Smooth muscle cell of bladder (primary cell): ENCODE data around the gene TRIOBP. TPM values are rescaled to one million over a fixed set of nuclear protein-coding genes. Genes with fewer than 3 reads are reported as not detected.

Experiments
- total RNA-seq: library from RNA; depleted of rRNA; stranded (reverse); fragments of >200 nt; gene quantifications from 2 replicates; pipeline ENCODE4 v1.2.3, GENCODE V29; 2014

TRIOBP gene
- 118 and 127 TPM in 2 replicates for total RNA-seq

GRCh38 chr22:37696657-37697537 is at the start of gene TRIOBP:
TSS of gene TRIOBP (plus strand) at chr22:37697048. CDS start at chr22:37701366, 4,318 bp downstream.

GRCh38 chr22:37658133-37659065 is 38.4 kb upstream of the TRIOBP start, which contains the start of gene PDXP:
TSS of gene PDXP (plus strand) at chr22:37658723. CDS start at chr22:37658783, 60 bp downstream.

DNA sequence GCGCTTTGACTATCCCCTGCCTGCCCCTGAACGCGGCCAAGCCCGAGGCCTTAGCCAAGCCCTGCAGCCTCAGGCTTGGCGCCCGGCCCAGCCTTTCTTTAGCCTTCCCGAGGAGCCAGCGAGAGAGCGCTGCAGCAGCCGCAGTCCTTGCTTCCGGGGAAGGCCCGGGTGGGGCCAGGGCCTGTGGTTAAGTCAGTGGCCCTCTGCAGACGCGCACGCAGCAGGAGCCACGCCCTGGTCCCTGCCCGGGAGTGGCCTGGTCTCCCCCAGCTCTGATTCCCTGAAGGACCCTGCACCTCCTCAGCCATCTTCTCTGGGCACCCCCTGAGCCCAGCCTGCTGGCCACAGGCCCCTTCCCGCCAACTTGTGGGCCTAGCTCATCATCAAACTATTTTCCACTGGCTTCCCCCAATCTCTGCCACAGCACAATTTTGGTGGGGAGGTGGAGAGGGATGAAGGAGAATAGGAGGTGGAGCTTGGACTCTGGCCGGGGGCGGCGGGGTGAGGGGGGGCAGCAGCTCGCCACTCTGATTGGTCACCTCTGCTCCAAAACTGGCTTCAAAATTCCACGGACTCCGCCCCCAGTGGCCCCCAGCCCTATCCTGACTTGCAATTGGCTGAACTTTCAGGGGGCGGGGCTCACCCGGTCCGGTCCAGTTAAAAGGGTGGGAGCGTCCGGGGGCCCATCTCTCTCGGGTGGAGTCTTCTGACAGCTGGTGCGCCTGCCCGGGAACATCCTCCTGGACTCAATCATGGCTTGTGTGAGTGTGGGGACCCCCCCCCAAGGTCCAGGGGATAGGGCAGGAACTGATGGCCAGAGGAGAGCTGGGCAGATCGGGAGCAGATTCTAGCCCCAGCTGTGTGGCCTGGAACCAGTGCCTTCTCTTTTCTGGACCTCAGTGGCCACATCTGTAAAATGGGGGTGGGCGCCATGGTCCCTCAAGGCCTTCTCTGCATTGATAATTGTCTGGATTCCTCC is 21.6 kb upstream of the TRIOBP start, which contains the start of gene LGALS1:
LGALS1 (plus strand) TSS at position 686 of the 979 bp plus-strand sequence; CDS start at position 753, 67 bp downstream.

GRCh38 chr22:37686002-37686982 is 10.6 kb upstream of the TRIOBP start, which contains the start of gene NOL12:
TSS of gene NOL12 (plus strand) at chr22:37686343. CDS start at chr22:37686393, 50 bp downstream.

GRCh38 chr22:37807410-37808293 is 110.8 kb downstream of the TRIOBP start, which contains the start of gene GCAT:
TSS of gene GCAT (plus strand) at chr22:37807934. CDS start at chr22:37807968, 34 bp downstream.

GRCh38 chr22:37823134-37823985 is 126.5 kb downstream of the TRIOBP start, which contains the start of gene GALR3:
TSS of gene GALR3 (plus strand) at chr22:37823382. CDS start at chr22:37823407, 25 bp downstream.

Other genes with a start within 250 kb of the TRIOBP start
- 0.09 and 0.14 TPM in 2 replicates for gene MFNG, start 210.7 kb upstream of the TRIOBP start, total RNA-seq
- 1.1 and 1.5 TPM in 2 replicates for gene CARD10, start 177.6 kb upstream of the TRIOBP start, total RNA-seq
- 7.0 and 10.5 TPM in 2 replicates for gene CDC42EP1, start 136.6 kb upstream of the TRIOBP start, total RNA-seq
- gene LGALS2, start 117.0 kb upstream of the TRIOBP start, total RNA-seq: not detected in 2 replicates
- 28.2 and 30.1 TPM in 2 replicates for gene GGA1, start 88.2 kb upstream of the TRIOBP start, total RNA-seq
- 4.7 and 5.7 TPM in 2 replicates for gene SH3BP1, start 57.4 kb upstream of the TRIOBP start, total RNA-seq
- gene PDXP, start 38.3 kb upstream of the TRIOBP start, total RNA-seq: 3.6 and 6.7 TPM in 2 replicates
- 9,331 and 14,244 TPM in 2 replicates for gene LGALS1, start 21.4 kb upstream of the TRIOBP start, total RNA-seq
- 16.8 and 19.4 TPM in 2 replicates for gene NOL12, start 10.7 kb upstream of the TRIOBP start, total RNA-seq
- 33.9 and 40.1 TPM in 2 replicates for gene GCAT, start 110.9 kb downstream of the TRIOBP start, total RNA-seq
- gene GALR3, start 126.3 kb downstream of the TRIOBP start, total RNA-seq: 0.14 TPM in 1 of 2 replicates, not detected in the other
- gene ANKRD54, start 147.3 kb downstream of the TRIOBP start, total RNA-seq: 14.8 and 17.4 TPM in 2 replicates
- gene EIF3L, start 152.4 kb downstream of the TRIOBP start, total RNA-seq: 309 and 357 TPM in 2 replicates
- 11.5 and 13.8 TPM in 2 replicates for gene MICALL1, start 209.2 kb downstream of the TRIOBP start, total RNA-seq